Tibial artery (tissue), 4 donors: ENCODE measurements around the gene CORO2B.

Experiments
- DNase-seq, 2 donors: peaks; one replicate each; pipeline ENCODE4 v3.0.0-alpha.2; 2019
- H3K27ac ChIP-seq, 2 donors: fragments of 200-600 bp; sonication (generic) in 1 of 2; 1 replicate in 1 of 2; 2 replicates in 1 of 2; pipeline ENCODE4 v1.5.1; 2018 to 2019; ENCODE audit warnings: mild to moderate bottlenecking in 1 of 2
- H3K27me3 ChIP-seq, 2 donors: fragments of 200-600 bp; sonication (generic) in 1 of 2; one replicate each; pipeline versions ENCODE4 v1.5.1 to v1.6.0; 2016 to 2019
- H3K36me3 ChIP-seq, 3 donors: fragments of 200-600 bp; sonication (generic) in 2 of 3; one replicate each; pipeline ENCODE4 v1.5.1; 2016 to 2019; ENCODE audit warnings: mild to moderate bottlenecking in 2 of 3
- H3K4me1 ChIP-seq, 4 donors: fragments of 200-600 bp; sonication (generic) in 2 of 4; 1 replicate in 3 of 4; 2 replicates in 1 of 4; pipeline ENCODE4 v1.5.1; 2016 to 2019
- H3K4me3 ChIP-seq, 2 donors: fragments of 200-600 bp; sonication (generic) in 1 of 2; 1 replicate in 1 of 2; 2 replicates in 1 of 2; pipeline ENCODE4 v1.5.1; 2018 to 2019; ENCODE audit warnings: mild to moderate bottlenecking in 2 of 2
- H3K9me3 ChIP-seq, 3 donors: fragments of 200-600 bp; sonication (generic) in 1 of 3; one replicate each; pipeline ENCODE4 v1.5.1; 2016 to 2019
- intact Hi-C: fragments of 100-400 bp; cut with DNase I; formaldehyde crosslinking; loops from one replicate; pipeline ENCODE4 v1.15.0; 2023; ENCODE audit warnings: low total_unique reads
- TF ChIP-seq, protein P1 (sequence below), 2 experiments: fragments of 200-600 bp in 1 of 2; fragments of 450-650 bp in 1 of 2; IDR thresholded peaks; one replicate each; pipeline ENCODE4 v1.5.1; 2017 to 2019; ENCODE audit warnings: antibody characterized with exemption in 2 of 2, mild to moderate bottlenecking in 1 of 2, moderate library complexity in 1 of 2

CORO2B gene

DNA sequence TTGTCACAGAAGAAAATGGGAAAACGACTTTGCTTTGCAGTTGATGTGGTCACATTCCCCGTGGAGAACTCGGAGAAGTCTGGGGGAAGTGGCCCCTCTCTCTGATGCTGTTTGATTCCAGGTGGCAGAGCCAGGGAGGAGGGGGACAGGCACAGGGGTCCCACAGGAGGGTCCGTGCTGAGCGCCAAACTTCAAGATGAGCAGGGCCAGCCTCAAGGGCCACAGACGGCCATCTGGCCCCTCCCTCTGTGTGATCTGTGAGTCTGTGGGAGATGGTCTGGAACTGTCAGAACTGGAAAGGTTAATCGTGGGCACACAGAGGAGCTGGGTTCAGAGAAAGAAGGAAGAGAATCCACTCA lies 23.1 kb upstream of the CORO2B start:
- no peaks in the 10 kb centered on the region for H3K36me3 ChIP-seq
- no peak for DNase-seq
- peaks cover 0 to 17% (median 11%) of the 10 kb centered on the region in 4 donors for H3K4me1 ChIP-seq
- no peak overlapping the region for H3K27ac ChIP-seq
- H3K9me3 ChIP-seq, result no peaks in the 10 kb centered on the region
- no peak overlapping the region for H3K4me3 ChIP-seq
- intact Hi-C loops, result loop anchor here (5.0 to 10.0 kb wide), 3 partner anchors 117 to 303 kb away; no protein-coding TSS in a partner anchor
- peaks cover 0 to 4% of the 10 kb centered on the region in 2 donors for H3K27me3 ChIP-seq
- TF ChIP-seq, protein P1, sequence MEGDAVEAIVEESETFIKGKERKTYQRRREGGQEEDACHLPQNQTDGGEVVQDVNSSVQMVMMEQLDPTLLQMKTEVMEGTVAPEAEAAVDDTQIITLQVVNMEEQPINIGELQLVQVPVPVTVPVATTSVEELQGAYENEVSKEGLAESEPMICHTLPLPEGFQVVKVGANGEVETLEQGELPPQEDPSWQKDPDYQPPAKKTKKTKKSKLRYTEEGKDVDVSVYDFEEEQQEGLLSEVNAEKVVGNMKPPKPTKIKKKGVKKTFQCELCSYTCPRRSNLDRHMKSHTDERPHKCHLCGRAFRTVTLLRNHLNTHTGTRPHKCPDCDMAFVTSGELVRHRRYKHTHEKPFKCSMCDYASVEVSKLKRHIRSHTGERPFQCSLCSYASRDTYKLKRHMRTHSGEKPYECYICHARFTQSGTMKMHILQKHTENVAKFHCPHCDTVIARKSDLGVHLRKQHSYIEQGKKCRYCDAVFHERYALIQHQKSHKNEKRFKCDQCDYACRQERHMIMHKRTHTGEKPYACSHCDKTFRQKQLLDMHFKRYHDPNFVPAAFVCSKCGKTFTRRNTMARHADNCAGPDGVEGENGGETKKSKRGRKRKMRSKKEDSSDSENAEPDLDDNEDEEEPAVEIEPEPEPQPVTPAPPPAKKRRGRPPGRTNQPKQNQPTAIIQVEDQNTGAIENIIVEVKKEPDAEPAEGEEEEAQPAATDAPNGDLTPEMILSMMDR (IDR thresholded peaks at IDR 0.05), result no peak

DNA sequence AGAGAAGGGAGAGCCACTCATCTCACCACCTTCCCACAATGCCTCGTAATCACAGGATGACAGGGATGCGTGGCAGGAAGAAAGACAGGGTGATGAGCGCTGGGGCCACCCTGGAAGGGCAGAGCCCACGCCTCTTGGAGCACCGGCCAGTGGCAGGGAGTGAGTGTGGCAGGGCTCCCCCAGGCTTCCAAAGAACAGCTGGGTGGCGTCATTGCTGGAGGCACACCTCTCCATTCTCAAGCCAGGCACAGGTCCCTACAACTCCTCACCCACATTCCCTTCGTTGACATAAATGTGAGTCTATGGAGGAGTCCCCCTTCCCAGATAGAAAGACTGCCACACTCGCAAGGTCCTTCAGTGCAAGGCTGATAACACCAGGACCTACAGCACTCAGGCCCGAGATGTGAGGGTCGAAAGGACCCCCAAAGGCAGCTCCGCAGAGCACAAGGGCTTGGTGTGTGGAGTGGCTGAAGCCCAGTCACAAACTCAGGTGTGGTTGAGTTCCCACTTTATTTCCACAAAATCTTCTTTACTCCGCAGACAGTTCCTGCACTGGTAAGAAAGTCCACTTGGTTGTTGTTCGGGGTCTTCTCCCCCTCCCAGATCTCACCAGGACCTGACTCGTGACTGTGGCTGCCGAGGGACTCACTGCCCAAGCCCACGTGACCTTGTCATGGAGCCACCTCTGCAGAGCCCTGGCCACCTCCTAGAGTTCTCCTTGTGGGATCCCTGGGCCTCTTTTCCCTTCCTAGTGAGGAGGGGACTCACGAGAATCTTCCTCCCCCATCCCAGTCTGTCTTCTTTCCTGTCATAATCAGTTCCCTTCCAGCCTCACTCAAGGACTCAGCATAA lies 22.4 kb upstream of the CORO2B start:
- DNase-seq, result no peak
- Histone ChIP-seq H3K4me3 (no peak overlapping the region), H3K27me3 (peaks cover 0 to 11% of the 10 kb centered on the region in 2 donors), H3K9me3 (no peaks in the 10 kb centered on the region), H3K4me1 (peaks cover 0 to 14% (median 9%) of the 10 kb centered on the region in 4 donors), H3K36me3 (no peaks in the 10 kb centered on the region), H3K27ac (no peak overlapping the region)
- intact Hi-C loops, result loop anchor here (5.0 to 10.0 kb wide), 3 partner anchors 116 to 304 kb away; no protein-coding TSS in a partner anchor
- TF ChIP-seq, protein P1 (IDR thresholded peaks at IDR 0.05), result no peak

DNA sequence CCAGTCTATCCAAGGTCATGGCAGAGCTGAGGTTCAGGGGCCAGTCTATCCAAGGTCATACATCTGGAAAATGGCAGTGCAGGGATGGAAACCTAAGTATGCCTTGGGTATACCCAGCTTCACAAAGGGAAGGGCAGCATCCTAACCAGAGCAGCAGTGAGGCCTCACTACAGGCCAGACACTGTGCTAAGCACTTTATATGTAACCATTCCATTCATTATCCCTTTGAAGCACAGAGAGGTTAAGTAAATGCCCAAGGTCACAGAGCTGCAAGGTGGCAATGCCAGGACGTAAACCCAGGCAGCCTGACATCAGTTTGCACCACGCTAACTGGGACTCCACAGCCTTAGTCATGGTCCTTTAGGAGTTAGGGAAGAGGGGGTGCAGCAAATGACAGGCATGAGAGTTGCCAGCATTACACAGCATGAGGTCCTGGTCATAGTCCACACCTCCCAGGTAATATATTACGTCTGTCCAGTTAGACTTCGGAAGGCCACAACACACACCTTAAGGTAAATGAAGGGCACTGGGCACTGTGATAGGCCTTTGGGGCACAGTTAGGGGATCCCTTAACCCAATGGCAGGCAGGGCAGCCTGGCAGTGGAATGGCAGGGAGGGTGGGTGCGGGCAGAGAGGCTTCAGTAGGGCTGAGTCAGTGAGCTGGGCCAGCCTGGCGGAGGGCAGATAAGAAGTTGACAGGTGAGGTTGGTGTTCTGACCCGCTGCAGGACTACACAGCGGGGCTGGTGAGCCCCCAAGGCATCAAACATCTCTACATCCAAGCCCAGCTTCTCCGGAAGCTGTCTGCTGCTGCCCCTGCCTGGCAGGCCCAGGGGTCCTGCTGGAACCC lies 21.1 kb upstream of the CORO2B start:
- DNase-seq, result no peak
- intact Hi-C loops, result loop anchor here (5.0 to 10.0 kb wide), 3 partner anchors 115 to 305 kb away; no protein-coding TSS in a partner anchor
- TF ChIP-seq, protein P1 (IDR thresholded peaks at IDR 0.05), result no peak
- H3K4me1 ChIP-seq, result peaks cover 0 to 14% (median 9%) of the 10 kb centered on the region in 4 donors
- no peaks in the 10 kb centered on the region for H3K9me3 ChIP-seq
- H3K27ac ChIP-seq, result no peak overlapping the region
- peaks cover 0 to 19% of the 10 kb centered on the region in 2 donors for H3K27me3 ChIP-seq
- H3K4me3 ChIP-seq, result no peak overlapping the region
- no peaks in the 10 kb centered on the region for H3K36me3 ChIP-seq

DNA sequence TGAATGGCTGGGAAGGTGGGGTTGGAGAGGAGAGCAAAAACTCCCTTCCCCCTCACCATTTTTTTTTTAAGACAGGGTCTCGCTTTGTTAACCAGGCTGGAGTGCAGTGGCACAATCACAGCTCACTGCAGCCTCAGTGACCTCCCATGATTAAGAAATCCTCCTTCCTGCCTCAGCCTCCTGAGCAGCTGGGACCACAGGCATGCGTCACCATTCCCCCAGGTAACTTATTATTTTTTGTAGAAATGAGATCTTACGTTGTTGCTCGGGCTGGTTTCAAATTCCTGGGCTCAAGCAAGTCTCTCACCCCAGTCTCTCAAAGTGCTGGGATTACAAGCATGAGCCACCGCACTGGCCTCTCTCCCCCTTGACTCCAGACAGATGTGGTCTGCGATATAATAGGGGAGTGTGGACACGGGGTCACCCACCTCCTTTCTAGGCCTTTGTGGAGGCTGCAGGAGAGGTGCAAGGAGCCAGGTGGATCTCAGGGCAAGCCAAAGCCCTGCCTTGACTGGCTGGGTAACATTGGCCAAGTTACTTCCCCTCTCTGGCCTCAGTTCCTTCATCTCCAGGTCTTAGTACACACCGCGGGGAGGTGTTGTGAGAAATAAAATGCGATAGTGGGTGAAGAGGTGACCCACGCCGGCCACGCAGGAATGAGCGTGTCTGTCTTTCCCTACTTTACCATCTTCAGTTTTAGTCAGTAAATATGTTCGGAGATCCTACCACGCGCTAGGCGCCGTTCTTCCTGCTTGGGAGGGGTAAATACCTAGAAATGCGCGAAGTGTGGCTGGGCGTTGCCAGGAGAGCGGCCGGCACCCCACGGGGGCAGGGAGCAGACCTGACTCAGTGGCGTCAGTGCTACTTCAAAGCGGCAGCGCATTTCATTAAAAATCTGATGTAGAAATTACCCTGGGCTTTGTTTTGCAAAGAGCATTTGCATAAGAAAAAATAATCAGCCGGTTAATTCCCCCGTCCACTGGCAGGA lies 20.2 kb upstream of the CORO2B start:
- H3K27ac ChIP-seq, result peak overlapping the region in 1 of 2 donors; percentile 0
- H3K4me3 ChIP-seq, result peak overlapping the region; percentile 43 to 56
- intact Hi-C loops, result loop anchor here (5.0 to 10.0 kb wide), 3 partner anchors 114 to 306 kb away; no protein-coding TSS in a partner anchor
- no peak for DNase-seq
- peaks cover 0 to 19% of the 10 kb centered on the region in 2 donors for H3K27me3 ChIP-seq
- H3K36me3 ChIP-seq, result no peaks in the 10 kb centered on the region
- H3K4me1 ChIP-seq, result peaks cover 0 to 14% (median 9%) of the 10 kb centered on the region in 4 donors
- H3K9me3 ChIP-seq, result no peaks in the 10 kb centered on the region
- TF ChIP-seq, protein P1 (IDR thresholded peaks at IDR 0.05), result no peak
